Astrocyte of the cerebellum (primary cell): ENCODE results near the gene LRRIQ4.

Experiments
- DNase-seq: peaks from one replicate; pipeline ENCODE4 v3.0.0-alpha.2; 2011; ENCODE audit warnings: low read depth
- H3K4me3 ChIP-seq: 2 replicates; pipeline ENCODE4 v1.5.1; 2011; ENCODE audit warnings: mild to moderate bottlenecking, low read depth, low read length, moderate library complexity
- CTCF ChIP-seq: IDR thresholded peaks from 2 replicates; pipeline ENCODE4 v1.5.1; 2012; ENCODE audit warnings: low read length, low read depth, moderate library complexity, mild to moderate bottlenecking; ENCODE audit errors: missing control alignments
- in situ Hi-C: cut with HindIII; loops from 2 replicates; pipeline ENCODE4 v1.10.0; 2017; ENCODE audit warnings: low sequenced_read_pairs

Gene LRRIQ4

DNA sequence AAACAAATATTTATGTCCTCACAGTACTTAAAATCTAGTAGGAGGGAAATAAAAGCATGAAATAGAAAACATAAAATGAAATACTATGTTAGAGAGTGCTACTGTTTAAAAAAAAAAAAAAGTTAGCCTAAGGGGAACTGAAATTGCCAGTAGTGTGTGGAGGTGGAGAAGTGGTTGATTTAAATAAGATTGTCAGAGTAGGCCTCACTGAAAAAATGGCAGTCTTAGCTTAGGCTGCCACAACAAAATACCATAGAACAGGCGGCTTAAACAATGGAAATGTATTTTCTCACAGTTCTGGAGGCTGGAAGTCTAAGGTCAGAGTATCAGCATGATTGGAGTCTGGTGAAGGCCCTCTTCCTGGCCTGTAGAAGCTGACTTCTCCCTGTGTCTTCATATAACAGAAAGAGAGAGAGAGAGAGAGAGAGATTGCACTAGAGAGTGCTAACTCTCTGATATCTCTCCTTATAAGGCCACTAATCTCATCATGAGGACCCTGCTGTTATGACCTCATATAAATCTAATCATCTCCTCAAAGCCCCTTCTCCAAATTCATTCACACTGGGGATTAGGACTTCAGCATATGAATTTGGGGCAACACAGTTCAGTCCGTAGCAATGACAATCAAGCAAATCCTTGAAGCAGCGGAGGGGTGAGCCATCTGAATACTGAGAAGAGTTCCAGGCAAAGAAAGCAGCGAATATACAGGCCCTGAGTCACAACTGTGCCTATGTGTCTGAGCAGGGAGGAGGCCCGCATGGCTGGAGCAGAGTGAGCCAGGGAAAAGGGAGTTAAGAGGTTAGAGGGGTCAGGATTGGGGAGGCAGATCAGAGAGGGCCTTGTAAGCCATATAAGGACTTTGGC is 23.6 kb downstream of the LRRIQ4 start:
- no peak for DNase-seq
- in situ Hi-C loops: no loop called here
- H3K4me3 ChIP-seq: no peak overlapping the region
- no peak for TF ChIP-seq CTCF

DNA sequence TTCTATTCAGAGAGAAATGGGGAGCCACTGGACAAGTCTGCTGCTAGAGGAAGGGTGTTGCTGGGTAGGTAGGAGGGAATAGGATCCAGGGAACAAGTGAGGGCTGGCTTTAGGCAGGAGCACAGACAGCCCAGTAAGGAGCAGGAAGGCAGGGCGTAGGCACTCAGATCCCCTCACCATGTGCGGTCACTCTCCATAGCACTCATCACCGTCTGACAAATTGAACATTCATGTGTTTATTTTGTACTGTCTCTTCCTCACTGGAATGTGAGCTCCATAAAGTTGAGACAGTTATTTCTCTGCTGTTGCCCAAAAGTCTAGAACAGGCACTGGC is 24.2 kb downstream of the LRRIQ4 start:
- in situ Hi-C loops: no loop called here
- no peak for DNase-seq
- no peak overlapping the region for H3K4me3 ChIP-seq
- TF ChIP-seq CTCF: no peak

GRCh38 chr3:169838511-169839030 is 25.9 kb downstream of the LRRIQ4 start:
- no peak overlapping the region for H3K4me3 ChIP-seq
- DNase-seq: no peak
- TF ChIP-seq CTCF: no peak
- in situ Hi-C loops: no loop called here

- H3K4me3 ChIP-seq: no peak overlapping the region
- no peak for TF ChIP-seq CTCF
- in situ Hi-C loops: loop anchor here (5.0 kb wide), 1 partner anchor 71 kb away; the partner anchor contains the start of gene SAMD7
- no peak for DNase-seq
Observed at GRCh38 chr3:169841171-169841570, 28.5 kb downstream of the LRRIQ4 start.

GRCh38 chr3:169842960-169843359 is 30.3 kb downstream of the LRRIQ4 start:
- H3K4me3 ChIP-seq: no peak overlapping the region
- TF ChIP-seq CTCF: no peak
- no peak for DNase-seq
- in situ Hi-C loops: loop anchor here (5.0 kb wide), 1 partner anchor 69 kb away; the partner anchor contains the start of gene SAMD7

- in situ Hi-C loops: no loop called here
- peak; percentile 81 for DNase-seq
- TF ChIP-seq CTCF: no peak
Observed at GRCh38 chr3:169846458-169847193, 34.0 kb downstream of the LRRIQ4 start.

More at GRCh38 chr3:169846458-169847193, 34.0 kb downstream of the LRRIQ4 start:
- H3K4me3 ChIP-seq: no peak overlapping the region
